Measurements from ENCODE around the gene MYO19. TPM values are rescaled to one million over a fixed set of nuclear protein-coding genes. Genes with fewer than 3 reads are reported as not detected.

MYO19 gene
- total and polyA plus RNA-seq, 12 donors, result 12.0 to 43.6 (median 29.4) TPM

DNA sequence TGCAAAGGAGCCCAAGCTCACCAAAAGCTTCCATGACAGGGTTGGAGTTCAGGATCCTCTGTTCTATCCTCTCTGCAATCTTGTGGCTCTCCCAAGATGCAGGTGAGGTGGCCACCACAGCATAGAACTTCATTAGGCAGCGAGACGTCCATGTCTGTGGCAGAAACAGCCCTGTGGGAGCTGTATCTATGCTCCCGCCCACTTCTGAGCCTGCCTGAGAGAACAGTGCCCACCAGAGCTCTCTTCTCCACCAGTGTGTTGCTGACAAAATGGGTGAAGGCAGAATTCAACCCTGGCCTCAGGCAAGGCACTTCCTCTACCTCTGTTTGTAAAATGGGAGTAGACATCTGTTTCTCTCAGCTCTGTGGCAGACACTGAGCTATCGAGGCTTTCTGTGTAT lies 18.8 kb downstream of the MYO19 start:
- H3K36me3 ChIP-seq (replicated peaks in 1 of 2), result no peaks in the 10 kb centered on the region
- 87 to 93% (median 88%) methylated on average over 4 of the region's 4 CpGs for WGBS, 4 donors

DNA sequence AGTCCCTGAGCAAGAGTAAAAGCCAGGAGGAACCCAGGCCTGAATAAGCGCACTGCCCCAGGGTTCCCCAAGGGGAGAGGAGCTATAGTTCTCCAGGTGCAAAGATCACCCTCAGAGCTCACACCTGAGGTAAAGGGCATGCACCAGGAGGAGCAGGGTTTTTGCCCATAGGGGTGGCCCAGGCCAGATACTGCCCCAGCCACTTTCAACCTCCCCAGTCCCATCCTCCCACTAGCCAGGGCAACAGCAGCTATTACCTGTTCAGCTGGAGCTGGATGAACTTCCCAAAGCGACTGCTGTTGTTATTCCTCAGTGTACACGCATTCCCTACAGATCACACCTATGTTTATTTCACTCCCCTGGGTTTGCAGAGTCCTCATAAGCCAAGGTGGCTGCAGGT lies 19.8 kb downstream of the MYO19 start:
- no peaks in the 10 kb centered on the region for H3K9me3 ChIP-seq (replicated peaks in 1 of 3)
- intact Hi-C loops (cut with DNase I), result no loop called here
- no peak for DNase-seq
- TF ChIP-seq POLR2A (IDR thresholded peaks at IDR 0.05), result no peak
- TF ChIP-seq, protein P1, sequence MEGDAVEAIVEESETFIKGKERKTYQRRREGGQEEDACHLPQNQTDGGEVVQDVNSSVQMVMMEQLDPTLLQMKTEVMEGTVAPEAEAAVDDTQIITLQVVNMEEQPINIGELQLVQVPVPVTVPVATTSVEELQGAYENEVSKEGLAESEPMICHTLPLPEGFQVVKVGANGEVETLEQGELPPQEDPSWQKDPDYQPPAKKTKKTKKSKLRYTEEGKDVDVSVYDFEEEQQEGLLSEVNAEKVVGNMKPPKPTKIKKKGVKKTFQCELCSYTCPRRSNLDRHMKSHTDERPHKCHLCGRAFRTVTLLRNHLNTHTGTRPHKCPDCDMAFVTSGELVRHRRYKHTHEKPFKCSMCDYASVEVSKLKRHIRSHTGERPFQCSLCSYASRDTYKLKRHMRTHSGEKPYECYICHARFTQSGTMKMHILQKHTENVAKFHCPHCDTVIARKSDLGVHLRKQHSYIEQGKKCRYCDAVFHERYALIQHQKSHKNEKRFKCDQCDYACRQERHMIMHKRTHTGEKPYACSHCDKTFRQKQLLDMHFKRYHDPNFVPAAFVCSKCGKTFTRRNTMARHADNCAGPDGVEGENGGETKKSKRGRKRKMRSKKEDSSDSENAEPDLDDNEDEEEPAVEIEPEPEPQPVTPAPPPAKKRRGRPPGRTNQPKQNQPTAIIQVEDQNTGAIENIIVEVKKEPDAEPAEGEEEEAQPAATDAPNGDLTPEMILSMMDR (IDR thresholded peaks at IDR 0.05), result no peak
- no peak overlapping the region for H3K4me3 ChIP-seq
- H3K4me1 ChIP-seq (replicated peaks in 1 of 2), result no peaks in the 10 kb centered on the region
- H3K27me3 ChIP-seq, result no peaks in the 10 kb centered on the region
- no peak overlapping the region for H3K27ac ChIP-seq
- 91 to 100% (median 98%) methylated on average over 3 of the region's 3 CpGs for WGBS, 4 donors
- H3K36me3 ChIP-seq (replicated peaks in 1 of 2), result no peaks in the 10 kb centered on the region

More for the DNA sequence above, 18.8 kb downstream of the MYO19 start:
- Histone ChIP-seq H3K4me3 (no peak overlapping the region), H3K27me3 (no peaks in the 10 kb centered on the region), H3K4me1 (replicated peaks in 1 of 2) (no peaks in the 10 kb centered on the region), H3K9me3 (replicated peaks in 1 of 3) (no peaks in the 10 kb centered on the region), H3K27ac (no peak overlapping the region)
- intact Hi-C loops (cut with DNase I), result no loop called here
- no peak for TF ChIP-seq POLR2A (IDR thresholded peaks at IDR 0.05)
- TF ChIP-seq, protein P1 (IDR thresholded peaks at IDR 0.05), result no peak
- DNase-seq, result no peak

DNA sequence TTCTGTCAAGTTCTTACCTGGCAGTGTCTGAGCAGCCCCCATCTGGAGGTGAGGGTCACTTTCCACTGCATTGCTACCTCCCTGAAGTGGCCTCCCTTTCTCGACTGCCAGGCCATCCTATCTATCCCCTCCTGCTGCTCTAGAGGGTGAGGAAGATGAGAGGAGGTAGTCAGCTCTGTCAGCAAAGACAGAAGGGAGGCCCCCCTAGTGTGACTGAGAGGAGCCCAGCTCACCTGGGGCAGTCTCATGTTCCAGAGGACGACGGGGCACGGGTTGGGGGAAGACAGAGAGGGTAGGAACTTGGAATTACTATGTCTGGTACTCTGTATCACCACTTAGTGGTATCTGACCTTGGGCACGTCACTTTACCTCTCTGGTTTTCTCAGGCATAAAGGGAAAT lies 22.0 kb downstream of the MYO19 start:
- Histone ChIP-seq H3K36me3 (replicated peaks in 1 of 2) (no peaks in the 10 kb centered on the region), H3K4me3 (no peak overlapping the region), H3K27me3 (no peaks in the 10 kb centered on the region), H3K4me1 (replicated peaks in 1 of 2) (no peaks in the 10 kb centered on the region), H3K27ac (no peak overlapping the region), H3K9me3 (replicated peaks in 1 of 3) (no peaks in the 10 kb centered on the region)
- 80 to 97% (median 86%) methylated on average over 4 to 5 of the region's 5 CpGs for WGBS, 4 donors
- TF ChIP-seq POLR2A (IDR thresholded peaks at IDR 0.05), result no peak
- TF ChIP-seq, protein P1 (IDR thresholded peaks at IDR 0.05), result no peak
- DNase-seq, result no peak
- intact Hi-C loops (cut with DNase I), result no loop called here

DNA sequence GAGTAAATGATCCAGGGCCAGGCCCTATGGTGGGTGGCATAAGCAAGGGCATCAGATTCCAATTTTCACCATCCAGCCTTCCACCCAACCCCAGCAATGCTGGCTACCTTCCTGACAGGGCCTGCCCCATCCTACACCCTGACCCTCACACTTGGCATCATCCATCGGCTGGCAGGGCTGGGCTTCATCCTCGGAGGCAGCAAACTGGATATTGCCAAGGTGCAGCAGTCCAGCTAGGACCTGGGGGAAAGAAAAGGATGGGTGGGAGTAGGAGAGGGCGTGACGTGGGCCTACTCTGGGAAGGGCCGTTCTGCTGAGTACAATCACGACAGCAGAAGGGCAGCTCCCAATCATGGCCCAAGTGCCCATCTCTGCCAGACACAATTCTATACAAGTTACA lies 23.5 kb downstream of the MYO19 start:
- H3K4me3 ChIP-seq, result no peak overlapping the region
- H3K27me3 ChIP-seq, result no peaks in the 10 kb centered on the region
- H3K36me3 ChIP-seq (replicated peaks in 1 of 2), result no peaks in the 10 kb centered on the region
- TF ChIP-seq, protein P1 (IDR thresholded peaks at IDR 0.05), result no peak
- no peak for TF ChIP-seq POLR2A (IDR thresholded peaks at IDR 0.05)
- DNase-seq, result no peak
- WGBS, 4 donors, result 89 to 96% (median 91%) methylated on average over 6 of the region's 6 CpGs
- intact Hi-C loops (cut with DNase I), result no loop called here
- H3K27ac ChIP-seq, result no peak overlapping the region
- H3K9me3 ChIP-seq (replicated peaks in 1 of 3), result no peaks in the 10 kb centered on the region
- H3K4me1 ChIP-seq (replicated peaks in 1 of 2), result no peaks in the 10 kb centered on the region

Measured in adrenal gland (tissue), 12 donors.